Fibroblast of mammary gland (primary cell): Measurements from ENCODE around the gene STH.

ENCODE experiments used
- DNase-seq: peaks from one replicate; pipeline ENCODE4 v3.0.0-alpha.2; 2010; ENCODE audit warnings: low read depth
- H3K4me3 ChIP-seq: 2 replicates; pipeline ENCODE4 v1.5.1; 2011; ENCODE audit warnings: low read depth, mild to moderate bottlenecking, low read length, moderate library complexity; ENCODE audit not compliant: control insufficient read depth
- CTCF ChIP-seq: conservative IDR thresholded peaks from 2 replicates; pipeline ENCODE4 v1.5.1; 2011; ENCODE audit warnings: low read depth, low read length, inconsistent platforms; ENCODE audit not compliant: control insufficient read depth, insufficient read depth

The STH gene

GRCh38 chr17:46042925-46043324 lies 43.9 kb downstream of the STH start:
- no peak for TF ChIP-seq CTCF
- no peak overlapping the region for H3K4me3 ChIP-seq
- no peak for DNase-seq

- no peak for TF ChIP-seq CTCF
- no peak for DNase-seq
- H3K4me3 ChIP-seq: no peak overlapping the region
These were observed 44.6 kb downstream of the STH start for GRCh38 chr17:46043606-46044005.

GRCh38 chr17:46044286-46044928 lies 45.4 kb downstream of the STH start:
- TF ChIP-seq CTCF: peak; percentile 93
- peak; percentile 93 for DNase-seq
- H3K4me3 ChIP-seq: no peak overlapping the region

- DNase-seq: no peak
- no peak overlapping the region for H3K4me3 ChIP-seq
- TF ChIP-seq CTCF: no peak
These were observed 45.9 kb downstream of the STH start for GRCh38 chr17:46044989-46045388.

- no peak for TF ChIP-seq CTCF
- DNase-seq: no peak
- H3K4me3 ChIP-seq: no peak overlapping the region
These were observed 46.6 kb downstream of the STH start for GRCh38 chr17:46045639-46046038.

- no peak overlapping the region for H3K4me3 ChIP-seq
- peak; percentile 42 for DNase-seq
- no peak for TF ChIP-seq CTCF
These were observed 47.9 kb downstream of the STH start for GRCh38 chr17:46046957-46047356.

GRCh38 chr17:46047398-46047797 lies 48.3 kb downstream of the STH start:
- H3K4me3 ChIP-seq: no peak overlapping the region
- DNase-seq: no peak
- no peak for TF ChIP-seq CTCF
